NCI-H2196 treated with DMSO at 0.1 percent for 48 hours (cell line): ENCODE data around the gene CDKL4.
"Not testable (repeated sequence)": the region's sequence is repeated elsewhere in the genome, so short reads cannot be mapped to it uniquely, and the experiment has no call there.

Source experiments
- DNase-seq: peaks from one replicate; lab custom pipeline; 2025; ENCODE audit not compliant: unreplicated experiment; lab: John Stamatoyannopoulos, UW

CDKL4 gene

DNA sequence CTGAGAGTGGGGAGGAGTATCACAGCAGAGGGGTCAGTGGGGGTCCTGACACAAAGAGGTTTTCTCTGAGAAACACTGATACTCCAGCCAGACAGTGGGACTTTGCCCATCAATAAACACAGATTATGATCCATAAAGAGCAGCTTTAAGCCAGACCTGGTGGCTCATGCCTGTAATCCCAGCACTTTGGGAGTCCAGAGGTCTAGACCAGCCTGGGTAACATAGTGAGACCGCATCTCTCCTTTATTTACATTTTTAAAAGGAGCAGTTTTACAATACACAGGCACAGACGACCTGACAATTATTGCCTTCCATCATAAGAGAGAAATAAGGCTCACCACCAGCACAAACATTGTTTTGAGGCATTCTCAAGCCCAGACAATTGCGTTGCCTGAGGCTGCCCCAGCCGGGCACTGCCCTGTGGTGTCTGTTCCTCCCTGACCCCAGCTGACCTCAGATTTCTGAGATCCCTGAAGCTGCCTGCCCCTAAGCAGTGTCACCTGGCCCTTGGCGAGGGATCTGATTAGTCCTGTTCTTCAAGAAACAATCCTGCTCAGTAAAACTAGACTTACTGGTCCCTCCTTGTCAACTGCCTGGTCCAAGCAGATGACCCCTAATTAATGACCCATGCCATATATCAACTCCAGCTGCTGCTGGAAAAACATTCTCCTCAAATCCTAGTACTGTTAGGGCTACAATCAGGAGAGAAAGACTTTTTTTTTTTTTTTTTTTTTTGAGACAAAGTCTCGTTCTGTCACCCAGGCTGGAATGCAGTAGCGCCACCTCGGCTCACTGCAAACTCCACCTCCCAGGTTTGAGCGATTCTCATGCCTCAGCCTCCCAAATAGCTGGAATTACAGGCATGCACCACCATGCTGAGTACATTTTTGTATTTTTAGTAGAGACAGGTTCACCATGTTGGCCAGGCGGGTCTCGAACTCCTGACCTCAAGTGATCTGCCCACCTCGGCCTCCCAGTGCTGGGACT is 63.5 kb downstream of the CDKL4 start:
- DNase-seq = no peak

DNA sequence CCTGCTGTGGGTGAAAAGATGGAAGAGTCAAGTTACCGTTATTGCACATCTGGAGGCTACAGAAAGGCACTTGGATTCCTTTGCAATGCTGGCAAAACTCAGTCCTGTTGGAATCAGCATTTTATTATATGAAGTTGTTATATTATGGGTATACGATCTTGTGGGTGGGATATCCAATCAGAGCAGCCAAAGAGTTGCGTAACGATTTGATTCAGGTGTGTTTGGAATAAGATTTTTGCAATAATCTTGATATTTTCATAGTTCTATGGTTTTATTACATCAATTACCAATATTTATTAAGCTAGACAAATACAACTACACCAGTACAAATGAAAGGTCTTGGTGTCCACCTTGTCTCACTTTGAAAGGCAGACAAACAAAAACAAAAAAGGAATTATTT is 65.0 kb downstream of the CDKL4 start:
- DNase-seq = no peak

DNA sequence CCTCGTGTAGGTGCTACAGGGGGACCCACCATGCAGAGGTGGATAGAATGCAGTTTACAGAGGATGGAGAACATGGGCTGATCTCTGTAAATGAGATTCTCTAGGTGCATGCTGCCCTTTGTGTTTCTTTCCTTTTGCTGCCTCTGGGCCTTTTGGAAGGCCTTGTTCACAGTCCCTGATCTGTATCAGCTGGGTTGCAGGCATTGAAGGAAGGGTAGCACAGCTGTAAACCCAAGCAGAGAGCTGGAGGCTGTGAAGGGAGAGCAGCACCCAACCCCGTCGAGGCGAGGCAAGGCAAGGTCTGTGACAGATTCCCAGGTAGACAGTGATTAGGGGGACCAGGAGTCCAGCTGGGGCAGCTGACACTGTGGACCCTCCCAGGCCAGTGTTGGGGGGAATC is 66.8 kb downstream of the CDKL4 start:
- no peak for DNase-seq

DNA sequence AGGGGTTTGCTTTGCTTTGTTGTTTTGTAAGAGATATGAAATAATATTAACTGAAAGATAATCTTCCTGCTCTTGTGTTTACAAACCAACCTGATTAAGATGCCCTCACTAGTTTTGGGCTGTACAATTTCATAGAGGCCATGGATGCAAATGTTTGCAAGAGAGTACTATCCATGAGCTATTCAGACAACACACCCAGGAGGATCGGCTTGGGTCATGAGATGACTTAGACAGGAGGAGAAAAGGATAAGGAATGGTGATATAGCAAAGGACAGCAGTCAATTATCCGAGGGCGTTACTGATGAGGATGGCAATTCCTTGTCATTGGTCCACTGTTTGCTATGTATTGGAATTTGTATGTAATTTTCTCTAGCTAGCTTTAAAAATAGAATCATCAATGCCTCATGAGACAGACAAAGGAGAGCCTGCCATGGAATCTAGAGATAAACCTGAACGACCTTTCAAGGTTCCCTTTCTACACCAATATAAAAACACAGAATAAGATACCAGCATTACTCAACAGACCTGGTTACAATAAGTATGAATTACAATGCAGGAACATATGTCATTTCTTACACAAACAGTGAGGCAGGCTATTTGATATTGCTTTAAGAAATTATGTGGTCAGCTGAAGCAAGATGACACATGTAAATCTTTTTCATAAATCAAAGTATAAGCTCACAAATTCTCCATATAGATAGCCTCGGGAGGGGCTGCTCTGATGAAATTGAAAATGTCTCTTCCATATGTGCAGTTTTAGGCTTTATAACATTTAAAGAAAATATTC is 68.6 kb downstream of the CDKL4 start:
- no peak for DNase-seq

DNA sequence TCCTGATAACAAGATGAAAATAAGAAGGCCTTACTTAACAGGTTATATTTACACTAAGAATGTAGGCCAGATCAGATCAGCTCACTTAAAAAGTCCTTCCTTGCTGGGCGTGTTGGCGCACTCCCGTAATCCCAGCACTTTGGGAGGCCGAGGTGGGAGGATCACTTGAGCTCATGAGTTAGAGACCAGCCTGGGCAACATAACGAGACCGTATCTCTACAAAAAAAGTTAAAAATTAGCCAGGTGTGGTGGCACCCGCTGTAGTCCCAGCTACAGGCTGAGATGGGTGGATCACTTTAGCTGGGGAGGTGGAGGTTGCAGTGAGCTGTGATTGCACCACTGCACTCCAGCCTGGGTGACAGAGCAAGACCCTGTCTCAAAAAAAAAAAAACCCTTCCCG is 69.7 kb downstream of the CDKL4 start:
- DNase-seq = no peak

DNA sequence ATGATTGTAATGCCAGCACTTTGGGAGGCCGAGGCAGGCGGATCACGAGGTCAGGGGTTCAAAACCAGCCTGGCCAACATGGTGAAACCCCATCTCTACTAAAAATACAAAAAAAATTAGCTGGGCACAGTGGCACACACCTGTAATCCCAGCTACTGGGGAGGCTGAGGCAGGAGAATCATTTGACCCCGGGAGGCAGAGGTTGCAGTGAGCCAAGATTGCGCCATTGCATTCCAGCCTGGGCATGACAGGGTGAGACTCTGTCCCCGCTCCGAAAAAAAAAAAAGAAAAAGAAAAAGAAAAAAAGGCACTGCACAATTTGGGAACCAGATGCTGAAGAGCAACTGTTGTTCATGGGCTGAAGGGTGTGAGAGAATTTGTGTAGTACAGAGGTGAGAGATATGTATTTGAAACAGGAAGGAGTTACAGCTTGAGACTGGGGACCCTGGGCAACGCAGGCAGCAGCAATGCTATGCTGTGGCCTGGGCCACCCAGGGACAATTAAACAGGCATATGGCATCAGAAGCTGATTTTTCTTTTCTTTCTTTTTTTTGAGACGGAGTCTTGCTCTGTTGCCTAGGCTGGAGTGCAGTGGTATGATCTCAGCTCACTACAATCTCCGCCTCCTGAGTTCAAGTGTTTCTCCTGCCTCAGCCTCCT is 71.6 kb downstream of the CDKL4 start:
- not testable (repeated sequence) for DNase-seq

DNA sequence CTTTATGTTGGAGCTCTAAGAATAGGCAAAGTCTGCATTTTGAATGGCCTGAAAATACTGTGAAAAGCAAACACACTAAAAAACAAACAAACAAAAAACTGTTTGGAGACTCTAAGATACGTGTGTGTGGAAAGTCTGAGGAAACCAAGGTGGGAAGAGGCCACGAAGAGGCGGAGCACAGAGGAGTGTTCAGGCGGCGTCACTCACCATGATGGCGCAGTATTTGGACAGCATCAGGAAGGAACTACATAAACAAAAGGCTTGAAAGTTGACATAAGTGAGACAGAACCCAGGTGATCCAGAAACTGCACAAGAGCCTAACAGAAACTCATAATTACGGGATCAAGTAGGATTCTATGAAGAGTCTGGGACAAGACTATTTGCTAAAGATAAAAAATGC is 72.1 kb downstream of the CDKL4 start:
- DNase-seq = no peak

DNA sequence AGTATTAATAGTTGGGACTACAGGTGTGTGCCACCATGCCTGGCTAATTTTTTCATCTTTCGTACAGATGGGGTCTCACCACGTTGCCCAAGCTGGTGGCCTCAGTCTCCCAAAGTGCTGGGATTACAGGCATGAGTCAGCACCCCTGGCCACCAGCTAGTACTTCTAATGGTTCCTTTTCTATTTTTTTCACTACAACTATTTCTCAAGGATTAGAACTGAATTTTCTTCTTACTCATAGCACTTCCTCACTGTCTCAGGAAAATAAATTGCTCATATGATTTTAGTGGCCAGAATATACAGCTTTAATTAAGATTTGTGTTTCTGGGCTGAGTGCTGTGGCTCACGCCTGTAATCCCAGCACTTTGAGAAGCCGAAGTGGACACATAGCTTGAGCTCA is 79.7 kb downstream of the CDKL4 start:
- DNase-seq = no peak

DNA sequence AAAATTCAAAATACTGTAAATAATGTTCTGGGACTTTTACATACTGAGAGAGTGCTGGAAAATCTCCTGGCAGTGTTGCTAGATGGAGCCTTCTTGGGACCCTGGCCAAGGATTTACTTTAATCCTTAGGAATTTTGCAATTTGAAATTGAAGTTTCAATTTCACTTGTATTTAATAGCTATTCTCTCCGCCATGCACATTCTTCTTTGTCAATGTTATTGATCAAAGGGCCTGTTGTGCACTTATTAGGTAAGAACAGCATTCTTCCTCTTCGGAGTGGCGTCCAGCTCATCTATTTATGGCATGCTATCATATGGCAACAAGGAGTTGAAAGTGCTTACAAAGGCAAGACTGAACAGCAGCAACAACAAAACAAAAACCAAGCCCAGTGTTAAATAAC is 82.8 kb downstream of the CDKL4 start:
- DNase-seq = no peak

DNA sequence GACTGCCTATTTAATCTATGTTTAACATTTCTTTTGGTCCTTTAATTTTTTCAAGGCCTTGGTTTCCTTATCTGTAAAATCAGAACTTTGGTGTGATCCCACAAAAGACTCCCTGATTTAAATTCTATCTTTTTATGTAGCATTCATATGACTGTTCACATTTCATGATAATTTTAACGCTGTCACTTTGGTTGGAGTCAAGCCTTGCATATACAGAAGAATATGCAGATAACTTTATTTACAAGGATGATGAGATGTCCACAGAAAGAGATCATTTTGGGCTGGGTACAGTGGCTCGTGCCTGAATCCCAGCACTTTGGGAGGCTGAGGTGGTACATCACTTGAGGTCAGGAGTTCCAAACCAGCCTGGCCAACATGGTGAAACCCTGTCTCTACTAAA is 84.5 kb downstream of the CDKL4 start:
- DNase-seq = no peak

DNA sequence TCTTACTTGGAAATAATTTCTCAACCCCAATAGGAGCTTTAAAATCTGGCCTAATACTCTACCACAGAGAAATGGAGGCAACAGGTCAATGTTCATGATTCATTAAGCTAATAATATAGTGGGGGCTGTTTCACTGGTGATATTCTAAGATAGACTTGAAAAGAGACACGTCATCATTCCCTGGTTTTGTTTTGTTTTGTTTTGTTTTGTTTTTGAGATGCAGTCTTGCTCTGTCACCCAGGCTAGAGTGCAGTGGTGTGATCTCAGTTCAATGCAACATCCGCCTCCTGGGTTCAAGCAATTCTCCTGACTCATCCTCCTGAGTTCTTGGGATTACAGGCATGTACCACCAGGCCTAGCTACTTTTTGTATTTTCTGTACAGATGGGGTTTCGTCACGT is 85.4 kb downstream of the CDKL4 start:
- no peak for DNase-seq

DNA sequence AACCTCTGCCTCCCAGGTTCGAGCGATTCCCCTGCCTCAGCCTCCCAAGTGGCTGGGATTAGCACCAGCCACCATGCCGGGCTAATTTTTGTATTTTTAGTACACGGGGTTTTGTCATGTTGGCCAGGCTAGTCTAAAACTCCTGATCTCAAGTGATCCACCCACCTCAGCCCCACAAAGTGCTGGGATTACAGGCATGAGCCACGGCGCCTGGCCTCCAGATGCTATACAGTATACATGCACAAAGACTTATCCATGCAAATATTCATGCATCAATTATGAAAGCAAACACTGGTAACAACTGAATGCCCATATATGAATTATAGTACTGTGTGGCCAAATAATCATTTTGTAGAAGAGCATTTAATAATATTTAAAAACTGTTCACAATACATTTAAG is 86.9 kb downstream of the CDKL4 start:
- DNase-seq = no peak

DNA sequence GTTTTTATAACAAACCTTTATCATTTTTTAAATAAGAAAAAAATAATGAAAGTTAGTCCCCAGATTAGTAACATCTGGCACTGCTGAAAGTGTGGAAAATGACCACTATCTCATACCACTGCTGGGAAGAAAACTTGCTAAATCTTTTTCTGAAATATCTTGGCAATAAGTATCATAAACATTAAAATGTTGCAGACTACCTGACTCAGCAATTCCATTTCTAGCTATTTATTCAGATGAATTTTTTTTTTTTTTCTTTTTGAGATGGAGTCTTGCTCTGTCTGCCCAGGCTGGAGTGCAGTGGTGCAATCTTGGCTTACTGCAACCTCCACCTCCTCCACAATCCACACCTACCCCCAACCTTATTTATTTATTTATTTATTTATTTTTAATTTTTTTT is 87.7 kb downstream of the CDKL4 start:
- DNase-seq = no peak

DNA sequence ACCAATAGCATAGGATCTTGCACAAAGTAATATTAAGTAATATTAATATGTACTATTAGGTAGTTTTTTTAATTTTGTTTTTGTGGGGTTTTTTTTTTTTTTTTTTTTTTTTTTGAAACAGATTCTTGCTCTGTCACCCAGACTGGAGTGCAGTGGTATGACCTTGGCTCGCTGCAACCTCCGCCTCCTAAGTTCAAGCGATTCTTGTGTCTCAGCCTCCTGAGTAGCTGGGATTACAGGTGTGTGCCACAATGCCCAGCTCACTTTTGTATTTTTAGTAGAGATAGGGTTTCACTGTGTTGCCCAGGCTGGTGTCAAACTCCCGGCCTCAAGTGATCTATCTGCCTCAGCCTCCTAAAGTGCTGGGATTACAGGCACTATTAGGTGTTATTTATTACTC is 88.2 kb downstream of the CDKL4 start:
- DNase-seq = not testable (repeated sequence)

DNA sequence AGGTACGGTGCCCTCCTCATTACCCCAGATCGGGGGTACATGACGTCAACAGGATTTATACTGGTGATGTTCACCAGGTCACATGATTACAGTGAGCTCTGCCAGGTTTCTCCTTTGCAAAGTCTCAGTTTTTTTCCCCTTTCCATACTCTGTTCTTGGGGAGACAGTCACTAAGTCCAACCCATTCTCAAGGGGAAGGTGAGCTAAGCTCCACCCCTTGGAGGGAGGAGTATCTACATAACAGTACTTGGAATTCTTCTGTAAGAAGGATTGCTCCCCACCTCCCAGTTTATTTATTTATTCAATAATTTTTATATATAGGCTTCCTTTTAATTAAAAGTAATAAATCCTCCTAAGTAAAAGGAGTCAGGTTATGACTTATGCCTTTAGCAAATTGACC is 88.8 kb downstream of the CDKL4 start:
- no peak for DNase-seq

DNA sequence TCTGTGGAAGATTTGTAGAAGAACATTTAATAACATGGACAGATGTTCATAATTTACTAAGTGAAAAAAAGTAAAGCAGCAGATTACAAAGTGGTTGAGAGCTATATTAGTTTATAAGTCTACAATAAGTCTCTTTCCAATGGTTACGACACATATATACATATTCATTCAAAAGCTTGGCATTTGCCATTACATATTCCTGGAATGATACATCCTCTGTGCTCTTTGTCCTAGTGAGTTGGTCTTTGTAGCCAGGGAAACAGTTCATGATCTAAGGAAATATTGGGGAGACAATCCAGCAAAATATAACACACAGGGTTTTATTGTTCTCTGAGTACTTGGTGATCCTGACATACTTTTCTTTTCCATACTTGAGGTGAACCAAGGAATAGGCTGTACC is 90.5 kb downstream of the CDKL4 start:
- no peak for DNase-seq

DNA sequence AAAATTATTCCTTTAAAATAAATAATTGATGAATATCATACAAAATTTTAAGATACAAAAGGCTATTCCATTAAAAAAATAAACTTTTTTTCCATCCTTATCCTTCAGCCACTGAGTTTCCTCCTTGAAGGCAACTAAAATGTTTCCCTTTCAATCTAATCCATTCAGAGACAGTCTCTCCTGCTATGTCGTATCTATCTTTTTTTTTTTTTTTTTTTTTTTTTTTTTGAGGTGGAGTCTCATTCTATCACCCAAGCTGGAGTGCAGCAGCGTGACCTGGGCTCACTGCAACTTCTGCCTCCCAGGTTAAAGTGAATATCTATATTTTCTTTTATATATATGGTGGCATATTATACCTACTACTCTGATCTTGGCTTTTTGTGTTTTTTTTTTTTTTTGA is 91.3 kb downstream of the CDKL4 start:
- no peak for DNase-seq

DNA sequence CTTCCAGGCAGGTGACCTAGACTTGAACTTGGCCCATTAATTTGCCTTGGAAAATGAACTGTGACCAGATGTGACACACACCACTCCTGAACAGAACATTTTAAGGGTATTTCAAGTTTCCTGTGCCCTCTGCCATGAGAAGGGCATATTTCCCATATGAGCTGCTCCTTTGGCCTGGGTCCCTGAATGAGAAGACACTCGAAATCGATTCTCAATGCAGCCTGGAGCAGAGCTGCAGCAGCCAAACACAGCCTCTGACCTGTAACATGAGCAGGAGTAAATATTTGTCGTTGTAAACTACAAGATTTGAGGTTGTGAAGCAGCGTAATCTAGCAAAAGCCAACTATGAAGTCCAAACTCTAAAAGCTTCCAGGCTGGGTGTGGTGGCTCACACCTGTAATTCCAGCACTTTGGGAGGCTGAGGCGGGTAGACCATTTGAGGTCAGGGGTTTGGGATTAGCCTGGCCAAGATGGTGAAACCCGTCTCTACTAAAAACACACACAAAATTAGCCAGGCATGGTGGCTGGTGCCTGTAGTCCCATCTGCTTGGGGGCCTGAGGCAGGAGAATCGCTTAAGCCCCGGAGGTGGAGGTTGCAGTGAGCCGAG is 92.8 kb downstream of the CDKL4 start:
- no peak for DNase-seq

DNA sequence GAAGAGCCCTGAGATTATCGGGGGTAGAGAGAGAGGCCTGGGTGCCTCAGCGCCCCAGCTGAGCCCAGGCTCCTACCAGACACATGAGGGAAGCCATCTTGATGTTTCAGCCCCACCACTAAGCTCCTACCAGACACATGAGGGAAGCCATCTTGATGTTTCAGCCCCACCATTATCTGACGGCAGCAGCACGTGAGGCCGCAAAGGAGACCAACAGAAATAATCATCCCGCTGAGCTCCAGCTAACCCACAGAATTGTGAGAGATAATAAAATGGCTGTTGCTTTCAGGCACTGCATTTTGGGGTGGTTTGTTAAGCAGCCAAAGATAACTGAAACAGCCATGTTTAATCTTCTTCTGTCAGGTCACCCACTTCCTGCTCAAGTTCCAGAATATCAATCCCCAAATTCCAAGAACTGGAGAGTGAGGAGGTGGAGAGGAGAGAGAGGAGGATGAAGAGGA is 93.6 kb downstream of the CDKL4 start:
- DNase-seq = no peak

DNA sequence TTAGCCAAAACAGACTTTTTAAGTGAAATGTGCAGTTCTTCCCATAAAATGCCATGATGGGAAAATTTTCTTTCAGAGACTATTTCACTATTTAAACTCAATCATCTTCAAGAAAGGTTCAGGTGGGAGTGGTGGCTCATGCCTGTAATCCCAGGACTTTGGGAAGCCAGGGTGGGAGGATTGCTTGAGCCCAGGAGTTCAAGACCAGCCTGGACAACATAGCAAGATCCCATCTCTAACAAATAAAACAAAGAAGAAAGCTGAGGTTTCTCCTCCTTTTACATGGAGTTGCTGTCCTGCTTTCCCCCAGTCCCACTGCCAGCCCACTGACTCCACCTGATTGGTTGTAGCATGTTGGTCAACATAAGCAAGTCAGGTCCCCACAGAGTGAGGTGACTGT is 97.1 kb downstream of the CDKL4 start:
- no peak for DNase-seq

DNA sequence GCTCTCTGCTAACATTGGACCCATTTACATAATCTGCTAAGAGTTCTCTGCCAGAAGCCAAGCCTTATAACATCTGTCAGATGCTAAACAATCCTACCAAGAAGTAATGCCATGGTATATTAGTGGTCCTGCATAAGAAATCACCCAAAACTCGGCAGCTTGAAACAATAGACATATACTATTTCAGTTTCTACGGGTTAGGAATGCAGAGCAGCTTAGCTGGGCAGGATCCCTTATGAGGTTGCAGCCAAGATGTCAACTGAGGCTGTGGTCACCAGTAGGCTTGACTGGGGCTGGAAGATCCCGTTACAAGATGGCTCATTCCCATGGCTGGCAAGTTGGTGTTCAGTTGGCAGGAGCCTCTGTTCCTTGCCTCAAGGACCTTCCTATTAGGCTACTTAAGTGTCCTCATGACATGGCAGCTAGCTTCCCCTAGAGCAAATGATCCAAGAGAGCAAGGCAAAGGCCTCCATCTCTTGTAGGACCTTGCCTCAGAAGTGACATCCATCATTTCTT is 97.8 kb downstream of the CDKL4 start:
- DNase-seq = no peak
